ENCODE results near the gene STIMATE.

Gene STIMATE

DNA sequence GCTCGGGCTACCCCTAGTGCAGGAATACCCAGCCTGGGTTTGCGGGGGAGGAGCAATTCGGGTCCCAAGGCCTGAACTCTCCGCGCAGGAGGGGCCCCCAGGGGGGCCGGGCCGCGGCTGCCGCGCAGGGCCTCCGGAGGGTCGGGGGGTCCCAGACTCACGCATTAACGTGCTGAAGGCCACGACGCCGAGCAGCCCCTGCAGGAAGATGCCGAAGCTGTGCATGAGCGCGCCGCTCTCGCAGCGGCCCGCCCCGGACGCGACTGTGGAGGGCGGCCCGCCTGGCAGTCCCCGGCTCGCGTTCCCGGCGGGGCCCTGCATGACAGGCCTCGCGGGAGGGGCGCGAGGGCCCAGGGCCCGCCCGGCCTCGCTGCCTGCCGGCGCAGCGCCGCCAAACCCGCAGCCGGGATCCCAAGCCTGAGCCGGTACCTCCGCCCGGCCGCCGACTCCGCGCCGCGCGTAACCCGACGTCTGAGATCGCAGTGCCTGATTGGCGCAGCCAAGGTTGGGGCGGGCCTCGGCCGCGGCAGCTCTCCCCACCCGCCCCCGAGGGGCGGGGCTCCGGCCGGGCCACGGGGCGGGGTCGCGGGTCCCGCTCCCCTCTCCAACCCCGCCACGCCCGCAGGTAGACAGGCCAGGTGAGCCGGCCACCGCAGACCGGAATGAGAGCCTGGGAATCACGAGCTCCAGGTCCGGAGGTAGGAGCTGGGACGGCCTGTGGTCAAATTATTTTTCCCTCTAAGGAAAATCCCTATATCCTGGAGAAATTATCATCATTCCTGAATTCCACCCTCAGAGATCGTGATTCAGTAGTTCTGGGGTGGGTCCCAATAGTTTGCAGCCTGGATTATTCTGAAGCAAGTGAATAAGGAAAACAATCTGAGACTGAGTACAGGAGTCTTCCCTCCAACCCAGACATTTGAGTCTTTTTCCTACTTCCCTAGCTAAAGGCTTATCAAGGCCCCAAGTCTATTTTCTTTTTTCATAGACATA lies at the start of gene STIMATE:
STIMATE (minus strand) TSS at position 419 of the 993 bp plus-strand sequence; CDS start at position 321, 98 bp downstream.
- DNase-seq (ENCODE audit: low read depth), result peak; percentile 79

DNA sequence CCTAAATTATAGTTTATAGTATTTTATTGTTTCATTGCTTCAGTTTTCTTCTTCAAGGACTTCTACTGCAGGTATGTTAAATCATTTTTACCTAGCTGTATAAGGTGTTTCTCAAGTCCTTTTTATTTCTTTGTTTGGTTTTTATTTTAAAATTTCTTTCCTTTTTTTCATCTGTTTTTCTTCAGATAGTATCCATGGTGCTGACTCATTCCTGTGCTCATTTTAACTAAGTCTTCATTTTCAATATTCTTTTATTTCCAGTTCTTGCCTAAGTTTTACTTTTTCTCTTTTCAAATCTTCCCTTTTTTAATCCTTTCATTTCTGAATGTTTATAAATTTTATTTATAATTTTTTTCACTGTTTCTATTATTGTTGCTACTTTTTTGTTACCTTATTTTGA lies 42.3 kb upstream of the STIMATE start:
- no peak for DNase-seq (ENCODE audit: low read depth)

DNA sequence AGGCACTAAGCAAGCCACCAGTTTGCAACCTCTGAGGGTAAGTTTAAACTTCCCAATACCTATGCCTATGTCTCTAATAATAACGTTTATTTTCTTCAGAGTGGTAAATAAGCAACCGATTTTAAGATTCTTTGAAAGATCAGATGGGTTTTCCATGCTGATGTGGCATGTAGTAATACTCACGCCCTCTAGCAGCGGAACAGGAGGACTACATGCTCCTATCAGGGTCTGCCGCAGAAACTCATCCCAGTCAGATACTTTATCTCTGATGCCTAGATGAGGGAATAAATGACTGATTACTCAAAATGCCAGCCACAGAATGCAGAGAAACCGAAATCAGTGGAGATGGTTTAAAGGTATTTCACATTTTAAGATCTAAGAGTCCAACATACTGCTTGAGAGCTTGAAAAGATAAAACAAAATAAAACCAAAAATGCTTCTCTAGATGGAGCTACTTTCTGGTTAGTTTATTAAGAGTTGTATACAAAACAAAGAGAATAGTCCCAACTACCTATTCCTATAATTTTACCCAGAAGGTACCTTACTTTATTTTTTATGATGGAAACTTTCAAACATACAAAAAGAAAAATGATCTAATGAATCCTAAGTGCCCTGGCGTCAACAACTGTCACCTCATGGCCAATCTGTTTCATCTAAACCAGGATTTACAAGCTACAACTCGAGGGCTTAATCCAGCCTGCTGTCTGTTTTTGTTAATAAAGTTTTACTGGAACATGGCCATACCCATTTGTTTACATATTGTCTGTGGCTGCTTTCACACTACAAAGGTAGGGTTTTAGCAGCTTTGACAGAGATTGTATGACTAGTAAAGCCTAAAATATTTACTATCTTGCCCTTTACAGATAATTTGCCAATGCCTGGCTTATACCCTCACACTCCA lies 37.5 kb upstream of the STIMATE start:
- peak; percentile 19 for DNase-seq (ENCODE audit: low read depth)

DNA sequence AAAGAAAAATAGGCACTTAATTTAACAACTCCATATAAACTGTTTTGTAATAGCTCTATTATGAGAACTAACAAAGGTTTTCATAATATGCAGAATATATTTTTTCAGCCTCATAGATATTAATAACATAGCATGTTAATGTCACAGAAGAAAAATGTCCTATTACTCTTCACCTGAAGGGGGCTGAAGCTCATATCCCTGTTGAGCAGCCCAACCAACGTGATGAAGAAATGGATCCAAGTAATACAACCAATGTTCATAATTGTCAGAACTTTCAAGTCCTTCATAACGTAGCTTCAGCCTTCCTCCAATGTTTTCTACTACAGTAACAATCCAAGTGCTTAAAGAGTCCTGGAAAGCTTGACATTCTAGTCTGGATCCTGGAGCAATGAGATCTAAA lies 34.5 kb upstream of the STIMATE start:
- DNase-seq (ENCODE audit: low read depth), result no peak

DNA sequence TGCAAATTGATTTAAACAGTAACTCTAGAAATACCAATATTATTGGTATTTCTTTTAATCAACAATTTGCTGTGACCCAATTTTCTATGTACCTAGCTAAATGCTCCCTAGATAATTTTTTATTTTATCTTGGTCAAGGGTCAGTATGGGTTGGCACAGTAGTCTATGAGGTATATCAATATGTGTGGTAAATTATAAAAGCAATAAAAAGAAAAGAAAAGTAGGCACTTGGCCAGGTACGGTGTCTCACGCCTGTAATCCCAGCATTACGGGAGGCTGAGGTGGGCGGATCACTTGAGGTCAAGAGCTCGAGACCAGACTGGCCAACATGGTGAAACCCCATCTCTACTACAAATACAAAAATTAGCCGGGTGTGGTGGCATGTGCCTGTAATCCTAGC lies 34.0 kb upstream of the STIMATE start:
- no peak for DNase-seq (ENCODE audit: low read depth)

DNA sequence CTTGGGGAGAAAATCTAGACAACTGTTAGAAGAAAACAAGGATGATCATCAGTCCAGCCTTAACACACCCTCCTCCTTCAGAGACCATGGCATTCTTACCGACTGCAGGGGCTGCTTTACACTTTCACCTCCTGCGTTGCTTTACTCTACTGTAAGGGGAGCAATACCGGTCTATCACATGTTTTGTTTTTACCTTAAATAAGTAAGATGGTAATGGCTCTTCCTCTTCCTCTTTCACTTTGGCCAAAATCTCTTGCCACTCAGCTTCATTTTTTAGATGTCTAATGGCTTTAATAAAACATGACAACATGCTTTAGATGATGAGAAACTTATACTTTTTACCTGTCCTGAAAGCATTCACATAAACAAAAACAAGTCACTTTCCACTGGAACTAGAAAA lies 33.4 kb upstream of the STIMATE start:
- DNase-seq (ENCODE audit: low read depth), result no peak

DNA sequence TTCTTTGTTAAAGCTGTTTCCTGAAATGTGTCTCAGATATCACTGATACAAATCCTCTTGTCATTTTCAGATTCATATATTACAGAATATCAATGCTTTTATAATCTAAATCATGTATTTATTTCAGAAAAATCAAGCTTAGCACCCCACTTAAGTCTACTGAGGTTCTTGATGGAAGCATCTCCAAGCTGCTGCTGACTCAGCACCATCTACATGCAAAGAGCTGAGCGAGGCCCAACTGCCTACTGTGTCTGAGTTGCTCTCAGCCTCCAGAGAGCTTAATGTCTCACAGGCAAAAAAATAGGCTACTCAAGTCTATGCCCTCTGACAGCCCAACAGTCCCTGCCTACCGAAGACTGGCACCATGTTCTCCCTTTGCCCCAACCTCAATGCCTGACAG lies 29.2 kb upstream of the STIMATE start:
- no peak for DNase-seq (ENCODE audit: low read depth)

DNA sequence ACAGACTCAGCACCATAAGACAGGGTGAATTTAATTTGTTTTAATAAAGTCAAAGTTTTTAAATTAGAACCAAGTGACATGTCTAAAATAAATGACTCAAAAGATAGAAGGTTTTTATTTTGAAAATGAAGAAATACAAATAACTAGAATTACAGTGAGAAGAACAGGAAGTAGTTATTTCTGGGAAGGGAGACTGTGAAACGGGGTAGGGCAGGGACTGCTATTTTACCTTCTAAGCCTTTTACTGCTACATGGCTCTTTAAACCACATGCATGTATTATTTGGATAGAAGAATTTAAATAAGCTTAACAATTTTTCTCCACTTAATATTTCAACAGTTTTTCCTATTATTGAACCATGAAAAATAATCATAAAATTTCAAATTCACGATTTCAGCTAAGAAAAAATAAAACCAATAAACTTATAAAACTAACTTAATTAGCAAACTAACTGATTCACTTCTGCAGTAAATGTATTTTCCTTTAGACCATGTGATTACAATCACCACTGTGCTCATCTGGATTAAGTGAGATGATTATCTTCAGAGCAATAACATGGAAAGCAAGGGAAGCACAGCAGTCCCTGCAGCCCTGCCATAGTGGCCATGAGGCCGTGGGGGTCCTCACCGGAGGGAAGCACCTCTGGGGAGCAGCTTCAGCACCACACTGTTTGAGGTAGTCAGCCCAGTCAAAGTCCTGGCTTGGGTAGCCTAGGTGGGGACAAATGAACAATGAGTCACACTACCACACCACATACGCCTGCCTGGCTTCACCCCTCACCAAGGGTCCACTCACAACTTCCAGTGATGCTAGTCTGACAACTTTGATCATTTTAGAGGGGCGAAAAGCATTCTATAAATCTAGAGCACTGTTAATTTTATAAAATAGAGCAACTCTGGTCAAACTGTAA lies 28.3 kb upstream of the STIMATE start:
- DNase-seq (ENCODE audit: low read depth), result no peak

DNA sequence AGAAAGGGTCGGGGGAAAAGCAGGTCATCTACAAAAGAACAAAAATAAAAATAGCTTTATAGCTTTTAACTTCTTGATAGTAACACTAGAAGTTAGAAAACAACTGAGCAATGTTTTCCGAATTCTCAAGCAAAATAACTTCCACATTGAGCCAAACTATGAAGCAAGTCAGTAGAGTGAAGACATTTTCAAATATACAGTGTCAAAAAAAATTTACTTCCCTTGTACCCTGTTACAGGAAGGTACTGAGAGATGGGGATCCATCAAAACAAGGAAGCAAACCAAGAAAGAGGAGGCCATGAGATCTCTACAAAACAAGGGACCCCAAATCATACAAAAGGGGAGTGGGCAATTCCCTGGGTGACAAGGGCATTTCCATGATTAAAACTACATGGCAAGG lies 26.6 kb upstream of the STIMATE start:
- no peak for DNase-seq (ENCODE audit: low read depth)

DNA sequence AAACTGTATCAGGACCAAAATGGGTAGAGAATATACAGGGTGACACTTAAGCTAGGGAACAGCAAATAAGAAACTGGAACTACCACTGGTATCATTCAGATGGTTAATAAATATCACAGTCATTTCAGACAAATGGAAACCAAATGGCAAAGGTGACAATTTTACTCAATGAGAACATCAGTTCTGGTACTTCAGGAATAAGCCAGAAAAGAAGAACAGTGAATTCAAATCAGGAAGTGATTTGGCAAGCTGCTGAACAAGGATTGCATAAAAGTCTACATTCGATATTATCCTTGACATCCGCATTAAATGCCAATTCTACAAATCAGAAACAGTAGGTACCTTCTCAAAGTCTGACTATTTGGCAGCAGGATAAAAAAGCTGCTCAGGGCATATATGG lies 23.5 kb upstream of the STIMATE start:
- no peak for DNase-seq (ENCODE audit: low read depth)

DNA sequence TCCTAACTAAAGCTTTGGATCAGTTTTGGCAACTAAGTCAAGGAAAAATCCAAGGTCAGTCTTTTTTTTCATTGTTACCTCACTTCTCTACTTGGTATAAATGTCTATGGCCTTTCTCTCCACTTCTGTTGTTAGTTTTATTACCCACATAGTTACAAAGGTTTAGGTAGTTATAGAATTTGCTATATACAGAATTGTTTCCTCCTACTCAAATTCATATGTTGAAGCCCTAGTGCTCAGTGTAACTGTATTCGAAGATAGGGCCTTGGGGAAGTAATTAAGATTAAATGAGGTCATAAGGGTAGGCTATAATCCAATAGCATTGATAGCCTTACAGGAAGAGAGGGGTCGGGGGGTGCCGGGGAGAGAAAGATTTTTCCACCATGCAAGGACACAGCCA lies 19.7 kb upstream of the STIMATE start:
- no peak for DNase-seq (ENCODE audit: low read depth)

DNA sequence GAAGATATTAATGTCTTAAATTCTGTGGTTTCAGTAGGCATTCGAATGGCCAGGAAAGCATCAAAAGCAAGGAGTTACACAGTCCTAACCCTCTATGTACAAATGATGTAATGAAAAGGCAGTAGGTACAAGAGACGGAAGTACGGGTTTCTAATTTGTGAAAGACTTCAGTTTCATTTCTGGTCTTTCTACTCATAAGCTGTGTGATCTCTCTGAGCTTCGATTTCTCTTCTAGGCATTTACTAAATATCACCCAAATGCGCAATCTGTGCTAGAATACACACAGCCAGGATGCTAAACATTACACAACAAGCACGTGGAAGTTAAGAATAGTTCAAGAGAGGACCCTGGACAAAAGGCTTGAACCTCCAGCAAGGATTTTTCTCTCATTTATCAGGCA lies 17.9 kb upstream of the STIMATE start:
- no peak for DNase-seq (ENCODE audit: low read depth)

DNA sequence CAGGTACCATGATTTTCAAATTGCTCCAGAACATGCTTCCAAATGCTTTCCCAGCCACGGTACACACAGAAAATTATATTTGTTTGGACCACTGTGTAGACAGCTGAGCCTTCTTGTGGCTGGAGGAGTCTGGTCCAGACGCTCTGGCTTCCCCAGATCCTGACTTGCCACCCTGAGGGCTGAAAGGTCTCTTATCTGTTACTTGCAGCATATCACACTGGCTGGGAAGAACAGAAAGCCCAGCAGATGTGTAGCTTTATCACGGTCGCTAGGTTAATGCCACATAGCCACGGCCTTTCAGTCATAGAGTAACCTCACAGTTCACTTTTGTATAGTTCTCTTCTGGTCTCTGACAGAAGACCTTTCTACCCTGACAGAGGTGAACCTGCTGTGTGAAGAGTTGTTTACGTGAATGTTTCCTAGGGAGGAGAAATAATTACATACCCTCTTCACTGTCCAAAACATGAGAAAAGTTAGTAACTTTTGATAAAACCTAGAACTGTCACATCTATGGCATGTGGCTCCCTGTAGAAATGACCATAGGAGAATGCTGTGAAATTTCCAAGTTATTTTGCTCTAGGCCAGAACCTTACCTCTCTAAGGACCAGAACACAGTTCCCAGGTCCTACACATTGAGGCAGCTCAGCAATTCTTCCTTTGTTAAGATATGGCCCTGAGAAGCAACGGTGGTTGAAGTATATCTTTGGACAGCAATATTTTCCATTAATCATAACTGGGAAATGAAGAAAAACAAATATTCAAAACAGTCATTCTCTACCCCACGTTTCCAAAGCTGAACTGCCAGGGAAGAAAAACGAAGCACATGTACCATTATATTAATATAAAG lies 15.8 kb upstream of the STIMATE start:
- no peak for DNase-seq (ENCODE audit: low read depth)

DNA sequence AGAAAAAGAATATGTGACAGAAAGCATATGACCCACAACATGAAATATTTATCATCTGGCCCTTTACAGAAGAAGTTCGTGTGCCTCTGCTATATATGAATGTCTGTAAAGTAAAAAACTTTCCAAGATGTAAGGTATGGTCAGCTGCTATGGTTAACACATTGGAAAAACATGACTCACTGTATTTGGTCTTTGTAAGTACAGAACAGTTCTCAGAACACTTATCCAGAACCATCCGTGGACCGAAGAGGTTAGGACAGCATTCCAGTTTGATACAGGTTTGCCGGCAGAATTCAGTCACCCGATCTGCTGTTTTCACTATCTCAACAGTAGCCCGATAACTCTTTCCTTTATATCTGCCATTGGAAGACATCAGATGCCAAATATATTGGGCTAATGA lies 13.5 kb upstream of the STIMATE start:
- DNase-seq (ENCODE audit: low read depth), result no peak

DNA sequence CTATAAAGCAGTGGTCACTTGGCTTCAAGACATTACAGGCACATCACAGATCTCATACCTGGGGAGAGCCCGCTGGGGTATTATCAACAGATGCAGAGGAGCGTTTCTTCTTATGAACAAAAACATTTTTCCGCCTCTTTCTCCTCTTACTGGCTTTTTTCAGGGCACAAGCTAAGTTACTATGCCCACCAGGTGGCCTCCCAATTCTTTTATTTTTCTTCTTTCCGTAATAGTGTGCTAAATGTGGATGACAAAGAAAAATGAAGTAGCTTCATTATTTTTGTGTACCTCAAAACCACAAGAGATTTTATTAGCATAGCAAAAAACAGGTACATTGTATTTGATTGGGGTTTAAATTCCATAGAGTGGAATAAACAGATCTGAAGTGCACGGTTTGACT lies 10.1 kb upstream of the STIMATE start:
- DNase-seq (ENCODE audit: low read depth), result no peak

DNA sequence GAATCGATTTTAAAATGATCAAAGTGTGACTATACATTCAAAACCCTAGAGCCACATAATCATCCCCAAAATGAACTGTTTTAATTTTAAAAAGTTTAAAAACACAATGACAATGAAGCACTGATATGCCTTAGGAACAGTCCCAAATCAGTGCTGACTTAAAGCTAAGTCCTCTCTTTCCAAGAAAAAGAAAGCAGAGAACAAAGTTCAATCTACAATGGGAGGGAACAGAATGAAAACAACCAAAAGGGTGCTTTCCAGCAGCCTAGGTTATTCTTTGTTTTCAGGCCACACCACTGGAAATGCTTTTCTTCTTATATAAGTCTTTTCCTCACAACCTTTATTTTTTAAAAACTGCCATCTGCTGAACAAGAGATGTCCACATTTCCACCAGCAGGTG lies 7.2 kb upstream of the STIMATE start:
- no peak for DNase-seq (ENCODE audit: low read depth)

DNA sequence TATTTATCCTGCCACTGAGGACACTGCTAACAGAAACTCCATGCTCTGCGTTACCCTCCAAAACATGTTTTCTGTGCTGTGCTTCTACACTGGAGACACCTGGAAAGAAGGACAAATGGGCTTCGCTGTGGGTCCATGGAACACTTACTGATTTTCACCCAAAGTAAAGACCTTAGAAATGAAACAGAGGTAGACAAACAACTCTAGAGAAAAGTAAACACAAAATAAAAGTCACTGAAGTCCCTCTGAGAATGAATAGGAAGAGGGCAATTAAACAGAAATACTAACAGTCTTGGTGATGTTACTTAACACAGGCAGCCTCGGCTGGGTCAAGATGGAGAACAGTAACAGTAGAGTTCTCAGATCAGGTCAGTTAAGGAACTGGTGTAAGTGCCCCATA lies 6.7 kb upstream of the STIMATE start:
- no peak for DNase-seq (ENCODE audit: low read depth)

DNA sequence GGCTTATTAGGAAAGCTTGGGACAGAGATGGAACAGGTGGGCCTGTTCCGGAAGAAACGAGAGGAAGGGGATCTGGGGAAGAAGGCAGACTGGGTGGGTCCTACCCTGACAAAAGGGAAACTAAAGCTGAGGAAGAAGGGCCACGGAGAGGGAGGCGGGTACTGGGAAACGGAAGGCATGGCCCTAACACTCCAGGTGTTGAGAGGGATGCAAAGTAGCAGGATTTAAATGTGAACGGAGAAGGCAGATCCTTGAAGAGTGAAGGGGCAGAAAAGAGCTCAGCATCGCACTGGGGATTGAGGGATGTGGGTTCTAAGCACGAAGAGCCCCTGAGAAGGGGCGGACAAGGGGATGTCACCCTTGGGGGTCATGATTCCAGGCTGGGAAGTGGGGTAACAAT lies 735 bp downstream of the STIMATE start:
- DNase-seq (ENCODE audit: low read depth), result no peak

DNA sequence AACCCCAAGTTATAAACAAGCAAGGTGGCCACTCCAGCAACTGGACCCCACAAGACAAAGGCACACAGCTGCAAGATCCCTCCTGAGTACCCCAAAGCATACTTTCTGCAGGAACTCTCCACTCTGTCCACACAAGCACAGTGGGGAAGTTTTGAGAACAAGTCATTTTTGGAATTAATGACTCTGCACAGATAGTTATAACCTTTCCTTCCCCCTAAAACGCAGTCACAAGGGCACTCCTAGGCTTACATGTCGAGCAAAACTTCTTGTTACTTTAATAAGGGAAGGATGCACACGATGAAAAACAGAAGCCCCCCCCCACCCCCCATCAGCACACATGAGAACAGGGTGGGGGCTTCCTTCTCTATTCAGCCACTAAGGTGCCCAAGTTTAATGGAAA lies 1.2 kb downstream of the STIMATE start:
- no peak for DNase-seq (ENCODE audit: low read depth)

DNA sequence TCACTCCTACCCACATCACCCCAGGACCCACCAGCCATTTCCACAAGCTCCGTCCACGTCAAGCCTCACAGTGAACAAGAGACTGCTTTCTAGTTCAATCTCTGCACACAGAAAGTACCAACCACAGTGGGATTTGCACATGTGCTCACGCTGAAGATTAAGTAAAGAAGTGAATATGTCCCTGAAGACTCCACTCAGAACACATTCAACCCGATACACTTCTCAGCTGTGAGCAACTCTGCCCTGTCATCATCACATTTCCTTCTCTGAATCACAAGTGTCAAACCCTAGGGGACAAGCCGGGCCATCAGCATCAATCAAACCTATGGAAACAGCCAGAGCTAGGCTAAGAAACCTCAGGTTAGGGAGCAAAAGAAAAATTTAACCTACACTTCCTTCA lies 1.9 kb downstream of the STIMATE start:
- DNase-seq (ENCODE audit: low read depth), result no peak

DNA sequence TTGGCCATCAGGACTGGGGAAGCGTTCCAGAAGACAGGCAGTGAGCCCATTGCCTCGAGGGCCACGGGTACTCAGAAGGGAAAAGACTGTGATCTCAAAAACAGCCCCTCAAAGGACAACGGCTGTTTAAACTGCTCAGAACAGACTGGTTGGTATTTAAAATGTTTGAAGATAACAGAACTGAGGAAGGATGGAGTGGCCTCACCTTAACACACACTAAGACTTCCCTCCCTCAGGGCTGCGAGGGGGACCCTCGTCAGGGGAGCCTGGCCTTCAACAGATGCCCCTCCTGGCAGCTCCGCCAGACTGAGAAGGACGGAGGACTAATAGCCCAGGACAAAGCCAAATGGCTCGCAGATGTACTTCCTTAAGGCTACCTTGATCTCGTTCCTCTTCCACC lies 2.6 kb downstream of the STIMATE start:
- no peak for DNase-seq (ENCODE audit: low read depth)
